NCI-H82 treated with DMSO at 0.1 percent for 48 hours (cell line): ENCODE results near the gene MSI2.

Experiments used
- DNase-seq: peaks from one replicate; lab custom pipeline; 2025; ENCODE audit not compliant: unreplicated experiment; lab: John Stamatoyannopoulos, UW

Gene MSI2

DNA sequence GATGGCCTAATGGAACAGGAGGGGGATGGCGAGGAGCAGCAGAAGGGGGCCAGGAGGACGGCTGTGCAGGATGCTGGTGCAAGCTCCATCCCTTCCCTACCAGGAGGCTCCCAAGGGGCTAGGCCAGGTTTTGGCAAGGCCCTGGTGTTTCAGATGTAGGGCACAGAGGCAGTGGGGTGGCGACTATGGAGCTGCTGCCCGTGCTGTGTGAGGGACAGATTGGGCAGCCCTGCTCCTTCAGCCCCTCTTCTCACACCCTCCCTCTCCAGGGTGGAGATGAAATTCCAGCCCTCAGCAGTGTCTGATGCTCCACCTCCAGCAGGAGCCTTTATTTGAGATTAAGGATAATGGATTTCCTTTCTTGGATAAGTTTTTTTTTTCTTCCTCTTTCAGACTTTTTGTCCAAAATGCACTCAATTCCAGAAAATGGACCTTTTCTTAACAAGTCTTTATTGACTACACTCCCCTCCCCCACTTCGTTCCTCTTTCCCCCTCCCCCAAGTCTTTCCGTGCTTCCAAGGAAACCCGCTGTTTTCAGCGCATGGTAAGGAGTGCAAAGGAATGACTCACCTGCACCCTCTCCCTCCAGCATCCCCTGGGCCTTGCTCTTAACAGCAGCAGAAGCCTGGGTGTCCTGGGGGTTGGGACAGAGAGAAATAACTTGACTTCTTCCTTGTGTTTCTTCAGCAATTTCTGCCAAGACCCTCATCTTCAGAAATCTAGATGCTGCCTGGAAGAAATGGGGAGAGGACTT lies 393.6 kb downstream of the MSI2 start:
- DNase-seq = no peak

DNA sequence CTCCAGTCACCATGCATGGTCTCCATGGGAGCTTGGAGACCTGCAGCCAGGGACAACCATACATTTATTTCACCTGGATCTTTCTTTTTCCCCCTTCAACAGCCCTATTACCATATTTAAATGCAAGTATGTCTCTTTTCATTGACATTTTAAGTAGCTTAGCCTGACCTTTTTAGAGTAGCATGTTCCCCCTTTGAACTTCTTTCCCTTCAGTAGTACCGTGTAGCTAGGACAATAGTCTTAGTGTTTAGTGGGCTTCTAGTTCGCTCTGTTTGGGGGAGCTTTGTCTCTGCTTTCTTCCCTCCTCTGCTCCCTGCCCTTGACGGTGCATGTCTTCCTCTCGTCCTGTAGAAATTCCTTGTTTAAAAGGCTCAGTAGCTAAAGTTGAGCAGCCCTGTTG lies 394.2 kb downstream of the MSI2 start:
- no peak for DNase-seq

DNA sequence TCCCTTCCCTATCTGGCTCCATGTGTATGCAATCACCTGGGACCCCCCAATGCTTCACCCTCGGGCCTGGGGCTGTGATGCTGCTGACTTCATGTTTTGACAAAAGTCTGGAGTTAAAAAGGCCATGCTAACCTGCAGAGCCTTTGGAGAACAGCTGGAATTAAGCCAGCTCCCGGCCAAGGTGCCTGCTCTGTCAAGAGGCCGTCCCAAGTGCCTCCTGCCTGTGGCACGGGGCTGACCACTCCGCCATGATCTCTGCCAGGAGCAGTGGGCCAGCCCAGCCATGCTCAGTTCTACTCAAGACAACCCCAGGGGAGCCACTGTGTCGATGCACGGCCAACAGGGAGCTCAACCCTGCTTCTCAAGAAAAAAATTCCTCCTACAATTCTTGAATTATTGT lies 395.1 kb downstream of the MSI2 start:
- no peak for DNase-seq

DNA sequence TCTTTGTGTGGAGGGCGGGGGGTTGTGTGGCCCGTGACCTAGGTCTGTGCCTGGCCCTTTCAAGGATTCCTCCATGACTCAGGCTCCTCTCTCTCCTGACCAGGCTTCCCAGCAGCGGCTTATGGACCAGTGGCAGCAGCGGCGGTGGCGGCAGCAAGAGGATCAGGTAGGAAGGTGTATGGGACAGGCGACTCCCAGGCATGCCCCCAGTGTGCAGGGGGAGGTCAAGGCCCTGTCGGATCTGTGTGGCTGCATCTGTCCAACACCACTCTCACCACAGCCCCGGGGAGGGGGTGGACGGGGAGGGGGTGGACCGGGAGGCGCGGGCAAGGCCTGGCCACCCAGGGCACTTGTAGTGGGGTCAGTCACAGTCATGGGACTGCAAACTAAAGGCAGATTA lies 395.7 kb downstream of the MSI2 start:
- no peak for DNase-seq

DNA sequence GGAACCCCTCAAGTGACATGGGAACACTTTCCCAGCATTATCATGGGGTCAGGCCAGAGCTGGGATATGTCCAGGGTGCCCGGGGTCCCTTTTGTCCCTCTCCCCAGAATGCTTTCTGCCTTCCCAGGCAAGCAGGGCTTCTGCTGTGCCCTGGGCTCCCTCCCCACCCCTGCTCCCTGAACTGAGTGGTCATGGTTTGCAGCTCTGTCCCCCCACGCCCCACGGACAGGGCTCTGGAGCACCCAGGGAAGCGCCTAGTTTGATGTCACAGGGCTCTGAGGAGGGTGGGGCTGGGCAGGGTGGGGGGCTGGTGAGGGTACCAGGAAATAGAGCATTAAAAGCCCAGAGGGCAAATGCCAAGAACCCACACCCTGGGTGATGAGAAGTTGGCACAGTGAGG lies 396.5 kb downstream of the MSI2 start:
- no peak for DNase-seq

DNA sequence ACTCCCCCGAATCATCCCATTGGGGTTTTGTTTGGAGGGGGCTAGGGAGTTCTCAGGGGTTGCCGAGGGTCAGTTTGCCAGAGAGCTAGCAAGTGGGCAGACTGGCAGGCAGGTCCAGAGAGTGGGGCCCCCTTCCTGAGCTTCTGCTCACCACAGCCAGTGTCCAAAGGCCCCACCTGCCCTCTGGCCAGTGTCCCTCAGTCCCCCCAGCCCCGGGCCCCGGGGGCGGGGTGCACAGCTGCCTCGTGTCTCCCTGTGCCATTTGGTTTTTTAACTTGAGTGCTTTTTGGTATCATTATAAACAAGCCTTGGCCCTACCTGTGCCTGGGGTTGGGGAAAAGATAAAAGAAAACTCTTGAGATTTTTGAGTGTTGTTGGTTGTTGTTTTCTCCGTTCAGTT lies 397.0 kb downstream of the MSI2 start:
- no peak for DNase-seq

DNA sequence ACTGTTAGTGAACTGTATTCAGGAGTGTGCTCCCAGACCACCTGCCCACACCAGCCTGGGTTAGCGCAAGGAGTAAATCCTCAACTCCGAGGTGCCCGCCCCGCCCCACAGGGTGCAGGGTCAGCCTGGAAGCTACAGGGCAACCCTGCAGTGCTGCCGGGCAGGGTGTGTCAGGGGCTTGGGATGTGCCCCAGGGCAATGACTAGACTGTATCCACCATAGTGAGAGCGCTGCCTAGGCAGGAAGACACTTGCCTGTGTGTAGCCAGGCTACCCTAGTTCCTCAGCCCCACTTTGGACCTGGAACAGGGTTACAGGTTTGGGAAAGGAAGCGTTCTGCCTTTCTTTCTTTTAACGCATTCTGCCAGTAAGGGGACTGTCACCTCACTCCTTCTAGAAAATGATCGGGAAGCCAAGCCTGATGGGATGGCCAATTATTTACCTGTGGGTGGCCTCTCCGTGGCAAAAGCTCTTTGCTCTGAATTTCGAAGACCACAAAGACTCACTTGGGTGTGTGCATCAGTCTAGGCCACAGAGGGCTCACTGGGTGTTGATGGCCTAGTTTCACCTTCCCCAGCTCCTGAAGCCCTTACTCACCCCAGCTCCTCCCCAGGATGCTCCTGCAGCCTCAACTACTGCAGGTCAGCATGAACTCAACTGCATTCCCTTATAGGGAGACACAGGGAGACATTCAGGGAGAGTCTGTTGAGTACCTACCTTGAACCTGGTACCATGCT lies 397.9 kb downstream of the MSI2 start:
- DNase-seq = no peak

DNA sequence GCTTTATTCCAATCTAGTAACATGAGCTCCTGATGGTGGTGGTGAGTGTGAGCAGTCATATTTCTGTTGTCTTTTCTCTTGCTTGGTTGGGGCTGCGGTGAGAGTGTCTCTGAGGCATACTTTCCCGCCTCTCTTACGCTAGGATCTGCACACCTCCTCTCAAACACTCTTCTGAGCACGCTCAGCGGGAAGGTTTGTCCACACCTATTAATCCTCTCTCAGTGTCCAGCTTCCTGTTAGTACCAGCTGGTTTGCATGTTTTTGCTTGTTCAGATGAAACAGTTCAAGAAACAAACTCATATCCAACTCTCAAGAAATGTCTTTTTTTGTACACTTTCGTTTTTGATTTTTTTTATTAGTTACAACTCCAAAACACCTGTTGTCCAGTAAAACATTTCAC lies 399.2 kb downstream of the MSI2 start:
- DNase-seq = no peak

DNA sequence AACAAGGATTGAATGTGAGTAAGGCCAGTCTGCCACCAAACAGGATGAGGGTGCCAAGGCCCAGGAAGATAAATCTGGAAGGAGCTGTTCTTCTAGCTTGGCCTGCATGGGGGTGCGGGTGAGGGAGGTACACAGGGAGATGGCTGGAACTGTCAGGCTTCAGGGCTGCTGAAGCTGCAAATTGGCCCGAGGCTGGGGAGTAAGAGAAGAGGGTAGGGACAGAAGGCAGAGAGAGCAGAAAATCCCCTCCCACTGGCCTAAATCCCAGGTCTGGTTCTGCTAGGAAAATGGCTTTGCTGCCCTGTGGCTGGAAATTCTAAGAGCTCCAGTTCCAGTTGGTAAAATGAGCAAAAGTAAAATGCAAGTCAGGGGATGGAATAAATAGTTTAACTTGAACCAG lies 400.9 kb downstream of the MSI2 start:
- DNase-seq = no peak

DNA sequence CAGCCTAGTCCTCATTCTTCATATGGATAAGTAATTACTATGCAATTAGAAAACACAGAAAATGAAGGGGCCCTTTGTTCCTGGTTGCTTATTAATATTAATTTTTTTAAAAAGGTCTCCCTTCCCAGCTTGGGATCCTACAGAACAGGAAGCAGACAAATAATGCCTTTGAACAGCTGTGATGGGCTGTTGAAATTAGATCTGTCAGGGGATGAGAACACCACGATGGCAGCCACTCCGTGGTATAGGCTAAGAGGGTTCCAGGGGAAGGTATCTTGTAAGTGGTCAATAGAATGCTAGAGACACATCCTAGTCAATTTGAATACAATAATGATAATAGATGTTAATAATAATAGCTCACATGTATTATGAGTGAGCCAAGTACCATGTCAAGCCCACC lies 405.7 kb downstream of the MSI2 start:
- no peak for DNase-seq

DNA sequence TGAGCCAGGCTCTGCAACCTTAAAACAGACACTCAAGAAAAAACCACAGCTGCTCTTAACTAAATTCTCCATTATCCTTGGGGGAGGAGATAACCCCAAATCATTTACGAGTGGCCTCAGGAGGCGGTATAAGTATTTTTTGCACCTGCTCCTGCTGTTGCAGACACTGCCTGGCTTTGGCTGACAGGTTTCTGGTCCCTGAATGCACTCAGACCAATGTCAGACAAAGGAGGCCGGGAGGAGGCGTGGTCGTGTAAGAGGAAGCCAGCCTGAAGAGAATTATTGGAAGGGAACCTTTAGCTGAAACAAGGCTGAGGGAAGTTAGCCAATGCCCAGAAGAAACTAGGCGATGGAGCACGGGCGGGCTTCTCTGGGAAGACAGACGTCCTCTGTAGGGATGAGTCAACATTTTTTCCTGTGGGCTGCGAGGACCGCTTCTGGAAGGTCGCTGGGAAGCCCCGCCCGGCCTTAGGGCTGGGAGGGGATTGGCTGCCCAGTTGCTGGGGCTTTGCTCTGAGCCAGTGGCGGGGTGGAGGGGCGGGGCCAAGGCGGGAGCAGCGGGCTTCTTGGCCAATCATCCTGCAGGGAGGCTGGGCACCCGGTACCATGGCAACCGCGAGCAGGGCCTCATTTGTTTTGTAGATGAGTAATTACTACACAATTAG lies 406.5 kb downstream of the MSI2 start:
- DNase-seq = peak; percentile 83

DNA sequence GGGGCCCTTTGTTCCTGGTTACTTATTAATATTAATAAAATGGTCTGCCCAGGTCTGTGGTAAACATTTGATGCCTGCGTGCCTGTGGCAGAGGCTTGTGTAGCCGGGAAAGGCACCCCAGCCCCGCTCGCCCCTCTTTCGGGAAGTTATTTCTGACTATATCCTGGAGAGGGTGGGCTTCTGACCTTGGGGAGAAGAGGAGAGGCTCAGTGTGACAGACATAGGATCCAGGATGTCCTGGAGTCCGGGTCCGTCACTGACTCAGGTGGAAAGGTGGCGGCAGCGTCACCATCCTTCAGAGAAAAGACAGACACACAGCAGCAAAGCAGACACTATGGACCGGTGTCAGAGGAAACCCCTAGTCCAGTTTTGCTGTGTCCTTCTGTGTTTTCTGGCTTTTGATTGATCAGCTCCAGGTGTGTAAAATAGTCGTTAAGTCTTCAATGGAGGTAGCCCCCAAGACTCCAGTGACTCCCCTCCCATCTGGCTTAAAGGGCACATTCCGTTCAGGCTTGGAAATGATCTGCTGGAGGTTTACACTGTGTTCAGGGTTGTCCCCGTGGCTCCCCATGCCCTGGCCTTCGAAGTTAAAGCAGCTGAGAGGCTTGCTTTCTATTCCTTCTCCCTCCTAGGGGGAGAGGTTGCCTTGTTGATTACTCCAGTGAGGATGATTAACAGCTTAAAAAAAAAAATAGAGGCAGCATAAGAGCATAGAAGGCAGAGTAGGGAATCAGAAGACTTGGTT lies 407.2 kb downstream of the MSI2 start:
- DNase-seq = no peak

DNA sequence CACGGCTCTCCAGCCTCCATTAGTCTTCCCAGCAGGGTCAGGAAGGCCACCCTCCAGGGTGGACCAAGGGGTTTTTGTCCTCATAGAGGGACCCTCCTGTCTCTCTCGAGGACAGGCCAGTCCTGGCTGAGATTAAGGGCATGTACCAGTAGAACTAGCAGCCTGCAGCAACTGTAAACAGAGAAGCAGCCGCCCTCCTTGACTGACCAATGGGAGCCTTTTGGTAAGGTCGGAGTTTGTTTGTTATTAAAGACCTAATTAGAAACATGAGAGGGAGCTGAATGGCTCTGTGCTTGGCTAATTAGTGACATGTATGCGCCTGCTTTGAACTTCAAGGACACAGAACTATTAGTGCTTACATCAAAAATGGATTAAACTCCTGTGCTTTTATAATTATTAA lies 408.8 kb downstream of the MSI2 start:
- no peak for DNase-seq

DNA sequence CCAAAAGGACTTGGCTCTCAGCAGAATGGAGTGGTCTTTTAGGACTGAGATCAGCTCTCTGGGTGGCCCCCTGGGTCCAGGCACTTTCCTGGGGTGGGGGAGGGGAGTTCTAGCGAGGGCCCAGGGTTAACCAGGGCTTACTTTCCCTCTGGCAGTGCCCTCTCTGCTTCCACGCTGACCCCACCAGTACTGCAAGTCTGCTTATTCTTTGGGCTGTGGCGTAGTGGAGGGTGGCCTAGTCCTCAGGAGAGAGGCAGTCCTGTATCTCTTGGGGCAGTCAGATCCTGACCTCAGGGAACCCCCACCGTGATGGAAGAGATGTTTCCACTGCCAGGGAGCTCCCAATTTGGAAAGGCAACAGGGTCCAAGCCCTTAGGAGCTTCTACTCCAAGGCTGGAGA lies 409.4 kb downstream of the MSI2 start:
- DNase-seq = no peak

DNA sequence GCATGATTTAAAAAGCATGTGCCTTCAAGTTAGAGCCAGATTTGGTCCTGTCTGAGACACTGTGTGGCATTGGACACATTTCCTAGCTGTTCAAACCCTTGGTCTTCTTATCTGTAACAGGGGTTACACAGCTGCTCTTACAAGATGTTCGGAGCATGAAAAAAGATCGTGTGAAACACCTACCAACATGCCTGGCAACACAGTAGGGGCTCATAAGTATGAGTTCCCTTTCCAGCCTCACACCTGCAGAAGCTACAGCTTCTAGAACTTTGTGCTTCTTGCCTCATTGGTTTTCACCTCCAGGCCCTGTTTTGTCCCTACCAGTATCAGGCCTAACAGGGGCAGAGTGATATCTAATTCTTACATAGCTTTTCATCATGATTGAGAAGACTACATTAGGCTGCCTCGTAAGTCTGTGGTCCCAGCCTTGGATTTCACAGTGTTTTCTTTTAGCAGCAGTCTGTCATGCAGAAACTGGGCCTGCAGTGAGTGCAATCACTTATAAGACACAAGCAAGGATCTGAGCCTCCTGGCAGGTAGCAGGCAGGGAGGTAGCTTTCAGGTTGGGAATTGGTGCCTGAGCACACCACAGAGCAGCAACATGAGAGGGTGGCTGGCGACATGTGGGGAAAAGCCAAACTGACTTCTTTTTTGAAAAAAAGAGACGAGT lies 410.0 kb downstream of the MSI2 start:
- no peak for DNase-seq

DNA sequence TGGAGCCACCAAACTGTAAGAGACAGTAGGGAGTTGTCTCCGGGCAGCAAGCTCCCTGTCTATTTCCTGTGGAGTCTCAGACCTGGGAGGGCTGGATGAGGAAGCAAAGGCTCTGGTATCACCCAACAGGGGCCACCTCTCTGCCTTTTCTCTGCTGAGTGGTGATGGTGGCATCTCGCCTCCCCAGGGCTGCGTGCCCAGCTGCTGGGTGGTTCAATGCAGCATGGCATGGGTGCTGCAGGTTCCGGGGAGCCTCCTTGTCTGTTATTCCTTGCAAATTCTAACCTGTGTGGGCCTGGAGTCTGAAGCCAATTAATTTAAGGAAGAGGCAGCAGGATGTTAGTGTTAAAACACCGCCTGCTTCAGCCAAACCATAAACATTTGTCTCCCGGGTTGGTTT lies 410.6 kb downstream of the MSI2 start:
- no peak for DNase-seq

DNA sequence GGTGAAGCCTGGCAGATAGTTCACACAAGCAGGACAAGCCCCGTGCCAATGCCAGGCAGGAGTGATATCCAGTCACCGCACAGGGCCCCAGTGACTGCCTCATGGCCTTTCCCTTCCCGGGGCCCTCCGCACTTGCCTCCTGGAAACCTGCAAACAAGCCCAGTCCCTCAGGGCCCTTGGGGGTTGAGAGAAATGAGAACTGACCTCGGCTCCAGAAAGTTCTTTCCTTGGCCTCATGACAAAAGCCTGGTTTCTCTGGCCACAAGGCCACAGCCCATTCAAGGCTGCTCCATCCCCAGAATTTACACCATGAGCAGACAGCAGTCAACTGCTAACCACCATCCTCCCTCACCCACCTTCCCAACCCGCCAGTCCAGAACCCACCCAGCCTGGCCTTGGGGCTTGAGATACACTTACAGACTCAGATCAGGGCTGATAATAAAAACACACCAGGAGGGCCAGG lies 411.2 kb downstream of the MSI2 start:
- DNase-seq = no peak

DNA sequence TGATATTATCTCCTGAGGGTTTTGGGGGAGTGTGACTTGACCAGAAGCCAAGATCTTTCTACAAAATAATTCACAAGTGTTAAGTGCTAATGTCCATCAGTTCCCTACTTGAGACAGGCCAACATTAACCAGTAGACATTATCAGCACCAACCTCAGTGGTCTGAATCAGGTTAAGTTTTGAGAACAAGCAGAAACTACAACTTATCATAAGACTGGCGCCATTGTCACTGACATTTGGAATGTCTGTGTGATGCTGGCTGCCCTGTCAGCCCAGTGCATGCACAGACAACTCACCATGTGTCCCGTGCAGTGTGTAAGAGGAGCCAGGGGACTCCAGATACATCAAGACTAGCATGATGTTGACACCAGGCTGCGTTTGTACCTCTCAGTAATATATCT lies 412.0 kb downstream of the MSI2 start:
- no peak for DNase-seq

DNA sequence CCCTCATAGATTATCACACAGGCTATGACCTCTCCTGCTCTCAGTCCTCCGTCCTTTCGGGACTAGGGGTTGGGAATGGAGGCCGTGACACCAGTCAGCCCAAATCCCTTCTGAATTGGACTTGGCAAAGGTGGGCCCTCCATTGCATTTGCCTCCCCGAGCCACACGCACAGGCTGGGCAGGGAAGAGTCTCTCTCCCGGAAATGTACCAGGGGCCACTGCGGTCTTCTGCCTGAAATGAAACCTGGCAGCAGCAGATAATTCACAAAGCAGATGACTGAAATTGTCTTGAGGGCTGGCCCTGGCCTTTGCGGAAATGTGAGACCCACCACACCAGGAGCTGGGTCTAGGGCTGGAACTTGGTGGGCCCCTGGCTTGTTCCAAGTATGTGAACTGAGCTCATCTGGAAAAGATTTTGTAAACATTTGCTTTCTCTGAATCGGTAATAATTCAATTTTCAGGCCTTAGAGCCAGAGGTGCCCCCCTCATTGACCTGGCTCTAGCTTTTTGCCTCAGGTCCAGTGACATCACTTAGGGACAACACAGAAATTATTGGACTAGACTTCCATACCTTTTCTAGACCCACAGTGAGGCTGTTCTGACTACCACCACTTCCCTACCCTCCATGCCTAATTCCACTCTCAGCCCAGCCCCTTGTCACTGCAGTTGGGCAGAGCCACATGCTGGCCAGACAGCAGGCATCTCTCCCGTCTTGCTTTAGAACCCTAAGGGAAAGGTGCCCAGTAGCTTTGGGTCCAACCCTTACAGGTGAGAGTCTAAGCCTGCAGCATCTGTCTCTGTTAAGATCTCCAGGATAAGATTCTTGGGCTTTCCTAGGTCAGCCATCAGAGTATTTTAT lies 413.6 kb downstream of the MSI2 start:
- DNase-seq = no peak
